ENCODE results near the gene S100A1.

DNA sequence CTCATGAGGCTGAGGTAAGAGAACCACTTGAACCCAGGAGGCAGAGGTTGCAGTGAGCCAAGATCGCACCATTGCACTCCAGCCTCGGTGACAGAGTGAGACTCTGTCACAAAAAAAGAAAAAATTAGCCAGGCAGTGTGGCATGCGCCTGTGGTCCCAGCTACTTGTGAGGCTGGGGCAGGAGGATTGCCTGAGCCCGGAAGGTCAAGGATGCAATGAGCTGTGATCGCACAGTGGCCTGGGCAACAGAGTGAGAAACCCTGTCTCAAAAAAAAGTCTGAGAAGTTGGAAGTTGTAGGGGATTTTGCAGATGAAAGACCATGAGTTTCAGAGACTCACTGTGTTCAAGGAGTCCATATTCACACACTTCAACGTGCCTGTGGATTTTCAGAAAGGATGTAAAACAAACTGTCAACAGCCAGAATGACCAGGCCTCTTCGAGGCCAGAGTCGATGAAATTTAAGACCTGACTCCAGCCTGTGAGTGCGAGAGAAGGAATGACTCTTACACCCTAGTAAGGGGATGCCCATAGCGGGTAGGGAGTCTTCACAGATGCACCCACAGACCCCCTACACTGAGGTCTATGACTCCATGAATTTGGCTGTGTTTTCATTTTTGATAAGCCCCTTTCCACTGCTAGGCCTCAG lies 3.1 kb upstream of the S100A1 start:
- no peak for TF ChIP-seq CTCF (IDR thresholded peaks at IDR 0.05; ENCODE audit: poor library complexity)
- TF ChIP-seq EZH2phosphoT487 (IDR thresholded peaks at IDR 0.05; ENCODE audit: low read depth, severe bottlenecking, unreplicated experiment): no peak
